NOMO-1 treated with DMSO at 0.1 percent for 48 hours (cell line): ENCODE data around the gene FERD3L.
"Not testable (repeated sequence)": the region's sequence is repeated elsewhere in the genome, so short reads cannot be mapped to it uniquely, and the experiment has no call there.

Experiments
- DNase-seq: peaks from one replicate; lab custom pipeline; 2025; ENCODE audit not compliant: unreplicated experiment; lab: John Stamatoyannopoulos, UW

Gene FERD3L, protein sequence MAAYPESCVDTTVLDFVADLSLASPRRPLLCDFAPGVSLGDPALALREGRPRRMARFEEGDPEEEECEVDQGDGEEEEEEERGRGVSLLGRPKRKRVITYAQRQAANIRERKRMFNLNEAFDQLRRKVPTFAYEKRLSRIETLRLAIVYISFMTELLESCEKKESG

GRCh38 chr7:19144661-19145433 is at the start of gene FERD3L:
Gene FERD3L (minus strand): TSS chr7:19145421. CDS start chr7:19145362, 59 bp downstream.
- DNase-seq: no peak

DNA sequence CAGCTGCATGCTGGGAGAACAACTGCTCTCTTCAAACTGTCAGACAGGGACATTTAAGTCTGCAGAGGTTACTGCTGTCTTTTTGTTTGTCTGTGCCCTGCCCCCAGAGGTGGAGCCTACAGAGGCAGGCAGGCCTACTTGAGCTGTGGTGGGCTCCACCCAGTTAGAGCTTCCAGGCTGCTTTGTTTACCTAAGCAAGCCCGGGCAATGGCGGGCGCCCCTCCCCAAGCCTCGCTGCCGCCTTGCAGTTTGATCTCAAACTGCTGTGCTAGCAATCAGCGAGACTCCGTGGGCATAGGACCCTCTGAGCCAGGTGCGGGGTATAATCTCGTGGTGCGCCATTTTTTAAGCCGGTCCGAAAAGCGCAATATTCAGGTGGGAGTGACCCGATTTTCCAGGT is 49.2 kb upstream of the FERD3L start:
- not testable (repeated sequence) for DNase-seq

GRCh38 chr7:19181634-19182033 is 36.4 kb upstream of the FERD3L start:
- DNase-seq: no peak

DNA sequence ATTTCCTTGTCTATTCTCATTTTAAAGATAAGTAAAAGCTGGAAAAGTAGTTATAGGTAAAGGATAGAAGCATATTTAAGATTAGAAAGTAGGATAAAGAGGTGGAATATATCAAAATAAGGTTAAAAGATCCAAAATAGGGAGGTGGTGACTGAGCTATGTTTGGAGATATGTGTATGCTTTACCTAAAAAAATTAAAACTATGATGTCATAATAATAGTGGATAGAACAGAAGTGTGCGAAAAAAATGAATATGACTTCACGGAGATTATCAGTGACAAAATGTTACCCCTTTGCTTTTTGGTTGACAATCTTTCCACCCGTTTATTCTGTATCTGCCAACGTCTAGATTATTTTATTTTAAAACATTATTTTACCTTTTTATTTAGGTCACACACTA is 33.4 kb upstream of the FERD3L start:
- no peak for DNase-seq

DNA sequence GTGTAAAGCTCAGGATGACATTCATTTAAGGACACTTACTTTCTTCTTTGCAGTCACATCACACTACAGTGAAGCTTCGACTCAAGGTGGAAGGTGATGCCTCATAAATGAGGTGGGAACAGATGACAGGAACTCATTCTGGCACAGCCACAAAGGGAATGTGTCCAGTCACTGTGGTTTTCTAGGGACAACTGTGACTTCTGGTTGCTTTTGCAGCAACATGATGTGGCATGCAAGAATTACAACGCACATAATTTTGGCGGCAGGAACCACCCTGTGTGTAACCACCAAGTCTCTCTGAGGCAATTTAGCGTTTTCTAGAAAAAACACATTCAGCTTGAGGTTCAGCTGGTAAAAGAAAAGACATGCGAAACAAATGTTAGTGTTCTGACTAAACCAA is 32.0 kb upstream of the FERD3L start:
- peak; percentile 35 for DNase-seq

DNA sequence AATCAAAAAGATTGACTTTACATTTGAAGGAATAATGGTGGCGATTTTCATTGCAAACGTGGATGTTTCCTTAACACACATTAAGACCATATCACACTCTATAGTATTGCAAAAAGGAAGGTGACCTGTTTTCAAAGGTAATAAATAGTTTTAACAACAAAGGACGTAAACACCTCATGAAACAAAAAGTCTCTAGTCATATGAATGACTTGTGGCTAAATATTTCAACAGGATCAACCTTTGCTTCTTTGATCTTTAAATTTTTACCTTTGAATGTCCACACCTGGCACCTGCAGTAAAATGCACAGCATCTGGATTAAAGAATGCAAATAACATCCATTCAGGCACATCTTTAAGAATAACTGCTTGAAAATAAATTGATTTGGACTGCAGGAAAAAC is 30.0 kb upstream of the FERD3L start:
- DNase-seq: no peak

GRCh38 chr7:19161671-19162070 is 16.4 kb upstream of the FERD3L start:
- no peak for DNase-seq

GRCh38 chr7:19146699-19147098 is 1.5 kb upstream of the FERD3L start:
- no peak for DNase-seq

GRCh38 chr7:19145434-19146115 is 354 bp upstream of the FERD3L start:
- DNase-seq: no peak

- no peak for DNase-seq
Observed at GRCh38 chr7:19143881-19144574, 1.2 kb downstream of the FERD3L start.

DNA sequence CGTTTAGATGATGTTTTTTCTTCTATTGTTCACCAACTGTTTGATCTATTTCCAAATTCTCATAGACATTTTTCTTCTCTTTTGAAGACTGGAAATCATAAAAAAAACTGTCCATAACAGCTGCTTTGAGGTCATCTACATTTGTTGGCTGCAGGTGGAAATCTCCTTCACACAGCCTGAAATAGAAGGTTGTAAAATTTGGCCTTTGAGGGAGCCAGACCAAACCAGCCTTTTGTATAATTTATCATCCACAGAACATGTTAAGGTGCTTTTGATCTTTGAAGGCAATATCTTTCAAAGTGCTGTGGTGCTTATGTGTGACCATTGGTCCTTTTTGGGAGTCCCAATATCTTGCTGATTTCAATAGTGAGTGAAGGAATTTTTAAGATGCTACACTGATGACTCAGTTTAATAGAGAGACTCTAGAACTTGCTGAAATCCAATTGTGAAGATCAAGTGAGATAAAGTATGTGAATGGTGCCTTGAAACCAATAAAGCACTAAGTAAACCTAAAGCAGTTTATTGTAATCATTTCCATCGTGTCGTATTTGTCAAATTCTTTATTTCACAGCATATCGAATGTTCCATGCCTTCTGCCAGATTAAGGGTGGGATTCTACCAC is 5.4 kb downstream of the FERD3L start:
- DNase-seq: no peak

DNA sequence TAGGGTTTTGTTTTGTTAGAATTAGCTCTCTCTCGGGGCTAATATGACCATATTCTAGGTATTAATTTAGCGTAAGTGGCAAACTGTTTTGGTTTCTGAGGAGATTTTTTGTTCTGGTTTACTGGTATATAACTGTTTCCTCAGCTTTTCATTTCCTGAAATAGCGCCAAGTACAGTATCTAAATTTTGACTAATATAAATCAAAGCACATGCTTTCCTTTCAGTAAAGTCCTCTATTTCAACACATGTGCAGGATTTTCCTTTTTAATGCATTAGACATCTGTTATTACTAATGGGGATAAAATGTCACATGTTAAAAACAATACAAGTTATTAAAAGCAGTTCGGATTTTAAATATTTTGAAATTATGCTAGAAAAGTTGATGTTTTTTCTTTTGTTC is 11.3 kb downstream of the FERD3L start:
- DNase-seq: no peak

GRCh38 chr7:19133390-19133789 is 11.8 kb downstream of the FERD3L start:
- DNase-seq: no peak

- no peak for DNase-seq
Observed at GRCh38 chr7:19128856-19129255, 16.4 kb downstream of the FERD3L start.

DNA sequence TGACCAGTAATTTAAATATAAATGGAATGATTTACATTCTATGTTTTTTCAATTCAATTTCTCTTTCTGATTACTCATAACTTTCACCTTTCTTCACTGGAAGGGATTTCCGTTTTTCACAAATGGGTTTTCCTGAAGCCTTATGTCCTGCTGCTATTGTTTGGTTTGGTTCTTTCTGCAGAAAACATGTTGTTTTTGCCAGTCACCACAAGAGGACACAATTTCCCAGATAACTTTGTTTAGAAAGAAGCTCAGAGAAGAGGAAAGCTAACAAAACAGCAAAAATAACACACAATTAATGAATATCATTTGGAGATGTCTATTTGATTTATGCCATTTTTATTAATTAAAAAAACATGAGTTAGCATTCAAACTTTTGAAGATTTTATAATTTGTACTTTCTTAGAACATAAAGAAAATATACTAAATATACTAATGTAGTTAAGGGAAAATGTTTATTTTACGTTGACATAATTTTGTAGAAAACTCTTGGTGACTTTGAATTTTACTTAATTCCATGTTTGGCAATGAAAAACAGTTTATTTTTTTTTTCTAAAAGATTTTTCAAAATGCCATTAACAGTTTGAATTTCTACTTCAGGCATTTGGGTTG is 23.1 kb downstream of the FERD3L start:
- peak; percentile 13 for DNase-seq

GRCh38 chr7:19119870-19120486 is 25.2 kb downstream of the FERD3L start:
- DNase-seq: no peak

- no peak for DNase-seq
Observed at GRCh38 chr7:19119372-19119771, 25.8 kb downstream of the FERD3L start.

DNA sequence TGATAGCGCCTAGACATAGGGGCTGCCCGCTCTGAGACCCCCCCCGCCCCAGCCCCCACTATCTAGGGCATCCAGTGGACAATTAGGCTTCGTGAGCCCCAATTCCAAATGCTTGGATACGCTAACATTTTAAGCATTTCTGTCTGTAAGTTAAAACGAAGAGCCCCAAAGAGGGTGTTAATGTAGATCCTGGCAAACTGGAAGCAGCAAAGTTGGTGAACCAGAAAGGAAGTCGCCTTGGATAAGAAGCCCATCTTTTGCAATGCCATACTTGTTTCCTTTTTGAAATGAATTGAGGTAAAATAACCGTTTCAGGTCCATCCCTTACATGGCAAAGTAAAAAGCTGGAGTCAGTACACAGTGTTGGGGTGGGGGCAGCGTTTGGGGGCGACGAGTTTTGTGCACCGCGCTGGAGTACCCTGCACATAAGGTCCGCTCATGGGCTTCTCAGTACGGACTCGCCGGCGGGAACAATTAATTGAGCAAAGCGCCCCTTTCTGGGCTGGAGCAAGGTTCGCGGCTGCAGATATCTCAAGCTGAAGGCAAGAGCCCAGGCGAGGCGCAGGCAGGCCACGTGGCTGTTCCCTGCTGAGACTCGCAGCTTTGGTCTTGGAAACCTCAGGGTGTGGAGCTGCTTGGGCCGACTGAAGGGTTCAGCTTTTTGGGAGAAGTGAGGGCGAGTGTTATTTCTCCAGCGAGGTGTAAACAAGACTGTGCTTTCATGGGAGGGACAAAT is 26.4 kb downstream of the FERD3L start:
- DNase-seq: no peak

GRCh38 chr7:19117870-19118608 is 27.2 kb downstream of the FERD3L start:
- no peak for DNase-seq
